ENCODE results near the gene MYO1D.

- TF ChIP-seq CTCF (IDR thresholded peaks at IDR 0.05) (no peak), POLR2A (IDR thresholded peaks at IDR 0.05) (no peak)
Measured at GRCh38 chr17:32793841-32794240, 83.1 kb downstream of the MYO1D start.
